ENCODE data around the gene BOC. TPM values are rescaled to one million over a fixed set of nuclear protein-coding genes. Genes with fewer than 3 reads are reported as not detected.

Gene BOC
- total and polyA plus RNA-seq, 2 donors (not counting 3 experiments of a cell fraction or from before 2014, with no cell fraction given), result 0.07 TPM; not detected in 1

DNA sequence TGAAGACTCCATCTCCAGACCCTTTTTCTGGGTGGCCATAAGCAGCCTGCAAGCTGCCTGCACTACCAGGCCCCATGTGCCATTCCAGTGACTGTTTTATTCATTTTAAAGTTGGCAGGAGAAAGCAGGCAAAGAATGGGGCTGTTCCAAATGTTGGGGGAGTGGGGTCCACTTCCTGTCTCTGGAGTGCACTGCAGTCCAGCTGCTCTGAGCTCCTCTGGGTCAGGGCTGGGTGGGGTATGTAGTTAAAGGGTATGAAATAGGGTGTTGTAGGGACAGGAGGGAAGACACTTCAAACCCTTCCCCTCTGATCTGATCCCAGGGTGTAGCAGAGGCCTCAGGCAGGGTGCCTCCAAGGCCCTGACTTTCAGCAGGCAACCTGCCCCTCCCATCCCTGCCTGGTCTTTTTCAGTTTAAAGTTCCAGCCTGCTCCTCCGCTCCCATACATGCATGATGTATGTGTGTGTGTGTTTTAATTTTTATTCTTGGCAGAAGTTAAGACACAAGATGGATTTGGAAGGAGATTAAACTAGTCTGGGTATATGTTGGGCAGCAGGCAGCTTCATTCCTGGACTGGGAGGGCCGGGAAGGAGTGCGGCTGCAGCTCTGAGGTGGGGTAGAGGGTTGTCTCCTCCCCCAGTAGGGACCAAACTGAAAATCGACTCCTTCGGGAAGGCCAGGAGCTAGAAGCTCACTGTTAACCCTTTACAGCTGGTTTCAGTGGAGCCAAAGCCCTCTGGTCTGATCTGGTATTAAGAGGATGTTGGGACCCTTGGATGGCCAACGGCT lies 17.3 kb downstream of the BOC start:
- Histone ChIP-seq H3K4me1 (ENCODE audit: control insufficient read depth, extremely low read depth, insufficient read depth, low read length) (no peaks in the 10 kb centered on the region), H3K27ac (ENCODE audit: insufficient read depth, low read depth, low read length) (no peak overlapping the region), H3K27me3 (ENCODE audit: control insufficient read depth in 2 of 2, insufficient read depth in 2 of 2, low read length in 2 of 2) (peaks cover 1 to 6% of the 10 kb centered on the region in 2 experiments), H3K9ac (replicated peaks; ENCODE audit: extremely low read depth, insufficient read depth, low read length) (no peak overlapping the region), H3K9me1 (replicated peaks; ENCODE audit: control insufficient read depth, extremely low read depth, insufficient read depth, low read length) (no peaks in the 10 kb centered on the region), H3K4me2 (ENCODE audit: insufficient read depth, low read length) (no peak overlapping the region), H3K9me3 (replicated peaks; ENCODE audit: control insufficient read depth, insufficient read depth, low read length) (no peaks in the 10 kb centered on the region), H3K79me2 (ENCODE audit: control insufficient read depth, insufficient read depth, low read length) (no peaks in the 10 kb centered on the region), H4K20me1 (replicated peaks; ENCODE audit: control insufficient read depth, extremely low read depth, insufficient read depth, low read length) (no peaks in the 10 kb centered on the region), H2AFZ (ENCODE audit: low read depth, low read length) (no peak overlapping the region), H3K36me3 (ENCODE audit: control insufficient read depth in 2 of 2, extremely low read depth in 1 of 2, insufficient read depth in 2 of 2, low read length in 2 of 2) (no peaks in the 10 kb centered on the region), H3K4me3 (replicated peaks in 1 of 3; ENCODE audit: insufficient read depth in 1 of 3, low read depth in 1 of 3, low read length in 3 of 3) (no peak overlapping the region)
- no peak for FAIRE-seq
- no TSS peak for BruUV-seq (replicated peaks)
- POLR2A ChIA-PET, result no interaction called here
- no peak for TF ChIP-seq GATA2 (IDR thresholded peaks at IDR 0.05; ENCODE audit: insufficient read depth, insufficient read length, low read depth, low read length)
- no peak for TF ChIP-seq JUN (IDR thresholded peaks at IDR 0.05; ENCODE audit: borderline replicate concordance, insufficient read depth, insufficient read length, low read depth)
- TF ChIP-seq EZH2 (IDR thresholded peaks at IDR 0.05; ENCODE audit: borderline replicate concordance, low read depth, low read length, severe bottlenecking), result no peak
- TF ChIP-seq, protein P1, sequence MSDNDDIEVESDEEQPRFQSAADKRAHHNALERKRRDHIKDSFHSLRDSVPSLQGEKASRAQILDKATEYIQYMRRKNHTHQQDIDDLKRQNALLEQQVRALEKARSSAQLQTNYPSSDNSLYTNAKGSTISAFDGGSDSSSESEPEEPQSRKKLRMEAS (IDR thresholded peaks at IDR 0.05; ENCODE audit: insufficient read depth, insufficient read length), result no peak
- no peak for DNase-seq (ENCODE audit: low read depth, low spot score)
- CTCF ChIA-PET, result interaction anchor here (0.9 kb wide), 1 partner anchor 60 kb away, joined by 3 read pairs; no protein-coding TSS in a partner anchor
- dilution Hi-C loops (cut with MboI; ENCODE audit: extremely low pct_ligation_motif_present, low sequenced_read_pairs), result no loop called here
- intact Hi-C loops (cut with micrococcal nuclease), result no loop called here

DNA sequence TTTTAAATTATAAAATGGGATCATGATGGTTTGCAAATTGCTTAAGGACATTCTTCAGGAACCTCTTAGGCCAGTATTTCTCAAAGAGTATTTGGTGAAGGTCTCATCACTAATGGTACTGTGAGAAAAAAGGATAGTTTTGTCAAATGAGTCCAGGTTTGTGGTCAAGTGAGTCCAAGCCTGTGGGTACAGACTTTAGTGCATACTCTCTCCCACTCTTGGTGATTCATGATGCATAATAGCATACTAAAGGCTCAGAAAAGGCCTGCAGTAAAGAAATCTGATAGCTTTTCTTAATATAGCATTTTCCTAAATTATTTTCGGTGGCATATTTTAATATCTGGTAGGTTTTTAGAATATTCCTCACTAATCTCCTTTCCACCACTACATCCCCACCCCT lies 20.0 kb downstream of the BOC start:
- no peak overlapping the region for H2AFZ ChIP-seq (ENCODE audit: low read depth, low read length)
- ChIA-PET POLR2A (no interaction called here), CTCF (no interaction called here)
- H3K9me3 ChIP-seq (replicated peaks; ENCODE audit: control insufficient read depth, insufficient read depth, low read length), result no peaks in the 10 kb centered on the region
- H3K27ac ChIP-seq (ENCODE audit: insufficient read depth, low read depth, low read length), result no peak overlapping the region
- H3K27me3 ChIP-seq (ENCODE audit: control insufficient read depth in 2 of 2, insufficient read depth in 2 of 2, low read length in 2 of 2), result peaks cover 0 to 1% of the 10 kb centered on the region in 2 experiments
- TF ChIP-seq, protein P2, sequence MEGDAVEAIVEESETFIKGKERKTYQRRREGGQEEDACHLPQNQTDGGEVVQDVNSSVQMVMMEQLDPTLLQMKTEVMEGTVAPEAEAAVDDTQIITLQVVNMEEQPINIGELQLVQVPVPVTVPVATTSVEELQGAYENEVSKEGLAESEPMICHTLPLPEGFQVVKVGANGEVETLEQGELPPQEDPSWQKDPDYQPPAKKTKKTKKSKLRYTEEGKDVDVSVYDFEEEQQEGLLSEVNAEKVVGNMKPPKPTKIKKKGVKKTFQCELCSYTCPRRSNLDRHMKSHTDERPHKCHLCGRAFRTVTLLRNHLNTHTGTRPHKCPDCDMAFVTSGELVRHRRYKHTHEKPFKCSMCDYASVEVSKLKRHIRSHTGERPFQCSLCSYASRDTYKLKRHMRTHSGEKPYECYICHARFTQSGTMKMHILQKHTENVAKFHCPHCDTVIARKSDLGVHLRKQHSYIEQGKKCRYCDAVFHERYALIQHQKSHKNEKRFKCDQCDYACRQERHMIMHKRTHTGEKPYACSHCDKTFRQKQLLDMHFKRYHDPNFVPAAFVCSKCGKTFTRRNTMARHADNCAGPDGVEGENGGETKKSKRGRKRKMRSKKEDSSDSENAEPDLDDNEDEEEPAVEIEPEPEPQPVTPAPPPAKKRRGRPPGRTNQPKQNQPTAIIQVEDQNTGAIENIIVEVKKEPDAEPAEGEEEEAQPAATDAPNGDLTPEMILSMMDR (IDR thresholded peaks at IDR 0.05; ENCODE audit: extremely low read depth in 1 of 2, insufficient read depth in 1 of 2, low read depth in 1 of 2, low read length in 2 of 2), result no peak
- no peaks in the 10 kb centered on the region for H3K36me3 ChIP-seq (ENCODE audit: control insufficient read depth in 2 of 2, extremely low read depth in 1 of 2, insufficient read depth in 2 of 2, low read length in 2 of 2)
- intact Hi-C loops (cut with micrococcal nuclease), result no loop called here
- dilution Hi-C loops (cut with MboI; ENCODE audit: extremely low pct_ligation_motif_present, low sequenced_read_pairs), result no loop called here
- no peak overlapping the region for H3K9ac ChIP-seq (replicated peaks; ENCODE audit: extremely low read depth, insufficient read depth, low read length)
- H4K20me1 ChIP-seq (replicated peaks; ENCODE audit: control insufficient read depth, extremely low read depth, insufficient read depth, low read length), result no peaks in the 10 kb centered on the region
- H3K4me1 ChIP-seq (ENCODE audit: control insufficient read depth, extremely low read depth, insufficient read depth, low read length), result no peaks in the 10 kb centered on the region
- no peak overlapping the region for H3K4me3 ChIP-seq (replicated peaks in 1 of 3; ENCODE audit: insufficient read depth in 1 of 3, low read depth in 1 of 3, low read length in 3 of 3)
- FAIRE-seq (no peak), DNase-seq (ENCODE audit: low read depth, low spot score) (no peak)
- no TSS peak for BruUV-seq (replicated peaks)
- no peaks in the 10 kb centered on the region for H3K9me1 ChIP-seq (replicated peaks; ENCODE audit: control insufficient read depth, extremely low read depth, insufficient read depth, low read length)
- H3K79me2 ChIP-seq (ENCODE audit: control insufficient read depth, insufficient read depth, low read length), result no peaks in the 10 kb centered on the region
- no peak overlapping the region for H3K4me2 ChIP-seq (ENCODE audit: insufficient read depth, low read length)

Data from endothelial cell of umbilical vein (primary cell).